Stomach (tissue), 9 donors: ENCODE measurements around the gene GNAO1. TPM values are rescaled to one million over a fixed set of nuclear protein-coding genes. Genes with fewer than 3 reads are reported as not detected.

ENCODE experiments used
- DNase-seq, 2 donors: peaks; one replicate each; pipeline versions ENCODE4 v3.0.0 to v3.0.0-alpha.2; 2013 to 2019
- H3K27ac ChIP-seq, 5 donors: fragments of 200-600 bp in 4 of 5; sonication (generic) in 4 of 5; one replicate each; pipeline ENCODE4 v1.5.1; 2013 to 2019; ENCODE audit warnings: mild to moderate bottlenecking in 1 of 5, moderate library complexity in 1 of 5
- H3K27me3 ChIP-seq, 3 donors: fragments of 200-600 bp; sonication (generic); one replicate each; pipeline ENCODE4 v1.5.1; 2017 to 2019; ENCODE audit warnings: mixed run types in 1 of 3
- H3K36me3 ChIP-seq, 4 donors: fragments of 200-600 bp; sonication (generic); 1 replicate in 3 of 4; 2 replicates in 1 of 4; pipeline ENCODE4 v1.5.1; 2016 to 2019
- H3K4me1 ChIP-seq, 4 donors: fragments of 200-600 bp; sonication (generic); one replicate each; pipeline ENCODE4 v1.5.1; 2016 to 2019
- H3K4me3 ChIP-seq, 4 donors: fragments of 200-600 bp; sonication (generic) in 3 of 4; one replicate each; pipeline ENCODE4 v1.5.1; 2016 to 2019; ENCODE audit warnings: mild to moderate bottlenecking in 1 of 4
- H3K9me3 ChIP-seq, 4 donors: fragments of 200-600 bp; sonication (generic); one replicate each; pipeline ENCODE4 v1.5.1; 2016 to 2019
- CTCF ChIP-seq, 7 experiments: fragments of 450-650 bp in 4 of 7; fragments of 200-600 bp in 3 of 7; sonication (generic) in 3 of 7; IDR thresholded peaks; one replicate each; pipeline ENCODE4 v1.5.1; 2016 to 2019; ENCODE audit warnings: antibody characterized with exemption in 7 of 7, control low read depth in 2 of 7, mild to moderate bottlenecking in 1 of 7
- EP300 ChIP-seq: sonication (generic); formaldehyde crosslinking; IDR thresholded peaks from one replicate; pipeline ENCODE4 v1.6.1; 2017; ENCODE audit warnings: antibody characterized with exemption
- POLR2A ChIP-seq, 4 donors: fragments of 450-650 bp; IDR thresholded peaks; one replicate each; pipeline ENCODE4 v1.6.1; 2016; ENCODE audit warnings: antibody characterized with exemption in 4 of 4, control low read depth in 2 of 4, mild to moderate bottlenecking in 1 of 4, moderate library complexity in 1 of 4
- POLR2AphosphoS5 ChIP-seq, 3 donors: sonication (generic); formaldehyde crosslinking; IDR thresholded peaks; one replicate each; pipeline ENCODE4 v1.6.1; 2016; ENCODE audit warnings: antibody characterized with exemption in 3 of 3
- WGBS, 5 donors: extraction: QIAGEN DNeasy Blood & Tissue Kit in 3 of 5; methylation state at CpG; one replicate each; pipeline versions ENCODE4 v1.1.5 to v1.1.7; 2013 to 2018; 5-methylcytosine and 5-hydroxymethylcytosine counted together
- intact Hi-C: fragments of 100-400 bp; cut with DNase I; formaldehyde crosslinking; loops from one replicate; pipeline ENCODE4 v1.15.1; 2023; ENCODE audit warnings: low total_unique reads
- polyA plus RNA-seq, 3 donors: library from polyadenylated mRNA; stranded (reverse); fragments of 200-250 nt; gene quantifications; one replicate each; pipeline ENCODE4 v1.2.3, GENCODE V29; 2013
- total RNA-seq, 5 donors: library from RNA; depleted of rRNA; stranded (reverse); fragments of >200 nt; gene quantifications; one replicate each; pipeline versions ENCODE4 v1.1.0 to v1.2.3, GENCODE V29; 2014 to 2016
- donor health status: healthy with polysubstance abuse.
- donor health status: Bipolar disorder and iron deficiency.
- donor health status: healthy.

The GNAO1 gene
- total and polyA plus RNA-seq, 8 donors = 2.3 to 42.0 (median 4.7) TPM

- Histone ChIP-seq H3K4me1 (peaks cover 0 to 21% (median 3%) of the 10 kb centered on the region in 4 donors), H3K36me3 (no peaks in the 10 kb centered on the region), H3K27ac (no peak overlapping the region), H3K27me3 (no peaks in the 10 kb centered on the region), H3K4me3 (no peak overlapping the region), H3K9me3 (no peaks in the 10 kb centered on the region)
- 47 to 58% (median 53%) methylated on average over 2 of the region's 2 CpGs for WGBS, 5 donors
- no peak for DNase-seq
- intact Hi-C loops = no loop called here
- TF ChIP-seq POLR2A (IDR thresholded peaks at IDR 0.05) (no peak), POLR2AphosphoS5 (IDR thresholded peaks at IDR 0.05) (no peak)
Measured at GRCh38 chr16:56225017-56225742, 33.9 kb downstream of the GNAO1 start.

GRCh38 chr16:56226187-56226586 is 34.9 kb downstream of the GNAO1 start:
- Histone ChIP-seq H3K36me3 (no peaks in the 10 kb centered on the region), H3K4me3 (no peak overlapping the region), H3K4me1 (peaks cover 0 to 21% (median 3%) of the 10 kb centered on the region in 4 donors), H3K27me3 (no peaks in the 10 kb centered on the region), H3K27ac (no peak overlapping the region), H3K9me3 (no peaks in the 10 kb centered on the region)
- TF ChIP-seq EP300 = no peak
- no peak for TF ChIP-seq POLR2AphosphoS5 (IDR thresholded peaks at IDR 0.05)
- no peak for TF ChIP-seq CTCF (IDR thresholded peaks at IDR 0.05)
- no peak for TF ChIP-seq POLR2A (IDR thresholded peaks at IDR 0.05)
- no peak for DNase-seq
- 63 to 78% (median 76%) methylated on average over 2 of the region's 2 CpGs for WGBS, 5 donors
- intact Hi-C loops = no loop called here

- H3K36me3 ChIP-seq = no peaks in the 10 kb centered on the region
- 69 to 77% (median 73%) methylated on average over 9 of the region's 9 CpGs for WGBS, 5 donors
- intact Hi-C loops = no loop called here
- no peaks in the 10 kb centered on the region for H3K27me3 ChIP-seq
- peaks cover 0 to 21% (median 3%) of the 10 kb centered on the region in 4 donors for H3K4me1 ChIP-seq
- no peak overlapping the region for H3K4me3 ChIP-seq
- DNase-seq = no peak
- H3K9me3 ChIP-seq = no peaks in the 10 kb centered on the region
- TF ChIP-seq POLR2AphosphoS5 (IDR thresholded peaks at IDR 0.05) (no peak), POLR2A (IDR thresholded peaks at IDR 0.05) (no peak), EP300 (no peak)
- H3K27ac ChIP-seq = no peak overlapping the region
Measured at GRCh38 chr16:56226845-56227525, 35.7 kb downstream of the GNAO1 start.

GRCh38 chr16:56227936-56228335 is 36.6 kb downstream of the GNAO1 start:
- TF ChIP-seq EP300 (no peak), POLR2AphosphoS5 (IDR thresholded peaks at IDR 0.05) (no peak), CTCF (IDR thresholded peaks at IDR 0.05) (no peak), POLR2A (IDR thresholded peaks at IDR 0.05) (no peak)
- no peak for DNase-seq
- Histone ChIP-seq H3K36me3 (no peaks in the 10 kb centered on the region), H3K27me3 (no peaks in the 10 kb centered on the region), H3K27ac (no peak overlapping the region), H3K4me3 (no peak overlapping the region), H3K4me1 (peaks cover 0 to 21% (median 3%) of the 10 kb centered on the region in 4 donors), H3K9me3 (no peaks in the 10 kb centered on the region)
- WGBS, 5 donors = 78 to 89% (median 82%) methylated on average over 6 of the region's 6 CpGs
- intact Hi-C loops = no loop called here

- DNase-seq = no peak
- Histone ChIP-seq H3K4me1 (peaks cover 0 to 23% (median 3%) of the 10 kb centered on the region in 4 donors), H3K4me3 (no peak overlapping the region), H3K27ac (no peak overlapping the region), H3K36me3 (no peaks in the 10 kb centered on the region), H3K9me3 (no peaks in the 10 kb centered on the region), H3K27me3 (no peaks in the 10 kb centered on the region)
- WGBS, 5 donors = 69 to 90% (median 87%) methylated on average over 4 of the region's 4 CpGs
- intact Hi-C loops = no loop called here
- TF ChIP-seq EP300 = no peak
- no peak for TF ChIP-seq POLR2AphosphoS5 (IDR thresholded peaks at IDR 0.05)
- TF ChIP-seq CTCF (IDR thresholded peaks at IDR 0.05) = no peak
- no peak for TF ChIP-seq POLR2A (IDR thresholded peaks at IDR 0.05)
Measured at GRCh38 chr16:56228476-56228875, 37.2 kb downstream of the GNAO1 start.
